AG09319 (cell line): ENCODE data around the gene LCN2.
"Not testable (repeated sequence)": the region's sequence is repeated elsewhere in the genome, so short reads cannot be mapped to it uniquely, and the experiment has no call there.

Source experiments
- DNase-seq: peaks from one replicate; pipeline ENCODE4 v3.0.0-alpha.2; 2010; ENCODE audit warnings: low read depth; ENCODE audit errors: extremely low read depth
- TF ChIP-seq, protein P1 (sequence below): IDR thresholded peaks from 2 replicates; pipeline ENCODE4 v1.5.1; 2011; ENCODE audit warnings: low read depth, mild to moderate bottlenecking, inconsistent platforms, low read length, moderate library complexity

The LCN2 gene

DNA sequence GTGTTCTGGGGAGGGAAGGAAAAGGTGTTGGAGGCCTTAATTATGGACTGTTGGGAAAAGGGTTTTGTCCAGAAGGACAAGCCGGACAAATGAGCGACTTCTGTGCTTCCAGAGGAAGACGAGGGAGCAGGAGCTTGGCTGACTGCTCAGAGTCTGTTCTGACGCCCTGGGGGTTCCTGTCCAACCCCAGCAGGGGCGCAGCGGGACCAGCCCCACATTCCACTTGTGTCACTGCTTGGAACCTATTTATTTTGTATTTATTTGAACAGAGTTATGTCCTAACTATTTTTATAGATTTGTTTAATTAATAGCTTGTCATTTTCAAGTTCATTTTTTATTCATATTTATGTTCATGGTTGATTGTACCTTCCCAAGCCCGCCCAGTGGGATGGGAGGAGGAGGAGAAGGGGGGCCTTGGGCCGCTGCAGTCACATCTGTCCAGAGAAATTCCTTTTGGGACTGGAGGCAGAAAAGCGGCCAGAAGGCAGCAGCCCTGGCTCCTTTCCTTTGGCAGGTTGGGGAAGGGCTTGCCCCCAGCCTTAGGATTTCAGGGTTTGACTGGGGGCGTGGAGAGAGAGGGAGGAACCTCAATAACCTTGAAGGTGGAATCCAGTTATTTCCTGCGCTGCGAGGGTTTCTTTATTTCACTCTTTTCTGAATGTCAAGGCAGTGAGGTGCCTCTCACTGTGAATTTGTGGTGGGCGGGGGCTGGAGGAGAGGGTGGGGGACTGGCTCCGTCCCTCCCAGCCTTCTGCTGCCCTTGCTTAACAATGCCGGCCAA lies 40.8 kb upstream of the LCN2 start:
- TF ChIP-seq, protein P1, sequence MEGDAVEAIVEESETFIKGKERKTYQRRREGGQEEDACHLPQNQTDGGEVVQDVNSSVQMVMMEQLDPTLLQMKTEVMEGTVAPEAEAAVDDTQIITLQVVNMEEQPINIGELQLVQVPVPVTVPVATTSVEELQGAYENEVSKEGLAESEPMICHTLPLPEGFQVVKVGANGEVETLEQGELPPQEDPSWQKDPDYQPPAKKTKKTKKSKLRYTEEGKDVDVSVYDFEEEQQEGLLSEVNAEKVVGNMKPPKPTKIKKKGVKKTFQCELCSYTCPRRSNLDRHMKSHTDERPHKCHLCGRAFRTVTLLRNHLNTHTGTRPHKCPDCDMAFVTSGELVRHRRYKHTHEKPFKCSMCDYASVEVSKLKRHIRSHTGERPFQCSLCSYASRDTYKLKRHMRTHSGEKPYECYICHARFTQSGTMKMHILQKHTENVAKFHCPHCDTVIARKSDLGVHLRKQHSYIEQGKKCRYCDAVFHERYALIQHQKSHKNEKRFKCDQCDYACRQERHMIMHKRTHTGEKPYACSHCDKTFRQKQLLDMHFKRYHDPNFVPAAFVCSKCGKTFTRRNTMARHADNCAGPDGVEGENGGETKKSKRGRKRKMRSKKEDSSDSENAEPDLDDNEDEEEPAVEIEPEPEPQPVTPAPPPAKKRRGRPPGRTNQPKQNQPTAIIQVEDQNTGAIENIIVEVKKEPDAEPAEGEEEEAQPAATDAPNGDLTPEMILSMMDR, result no peak
- DNase-seq, result no peak

DNA sequence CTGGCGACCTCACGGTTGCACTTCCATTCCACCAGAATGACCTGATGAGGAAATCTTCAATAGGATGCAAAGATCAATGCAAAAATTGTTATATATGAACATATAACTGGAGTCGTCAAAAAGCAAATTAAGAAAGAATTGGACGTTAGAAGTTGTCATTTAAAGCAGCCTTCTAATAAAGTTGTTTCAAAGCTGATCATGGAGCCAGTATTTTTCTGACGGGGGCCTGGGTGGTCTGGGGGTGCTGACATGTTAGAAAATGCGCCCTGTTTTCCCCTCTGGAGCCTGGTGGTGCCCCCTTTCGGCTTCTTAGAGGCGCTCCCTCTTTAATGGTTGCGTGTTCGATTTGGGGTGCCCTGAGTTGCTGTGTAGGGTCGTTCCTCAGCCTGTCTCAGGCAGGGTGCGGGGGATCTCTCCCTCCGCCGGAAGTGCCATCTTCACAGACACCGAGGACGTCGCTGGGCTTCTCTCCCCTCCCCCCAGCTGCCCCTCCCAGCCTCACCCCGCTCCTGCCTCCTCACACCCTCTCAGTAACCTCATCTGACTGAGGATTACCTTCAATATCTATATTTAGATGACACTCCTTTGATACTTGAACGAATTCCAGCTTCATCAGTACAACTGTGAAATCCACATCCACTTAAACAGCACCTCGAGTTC lies 40.1 kb upstream of the LCN2 start:
- DNase-seq, result no peak
- TF ChIP-seq, protein P1, result no peak

DNA sequence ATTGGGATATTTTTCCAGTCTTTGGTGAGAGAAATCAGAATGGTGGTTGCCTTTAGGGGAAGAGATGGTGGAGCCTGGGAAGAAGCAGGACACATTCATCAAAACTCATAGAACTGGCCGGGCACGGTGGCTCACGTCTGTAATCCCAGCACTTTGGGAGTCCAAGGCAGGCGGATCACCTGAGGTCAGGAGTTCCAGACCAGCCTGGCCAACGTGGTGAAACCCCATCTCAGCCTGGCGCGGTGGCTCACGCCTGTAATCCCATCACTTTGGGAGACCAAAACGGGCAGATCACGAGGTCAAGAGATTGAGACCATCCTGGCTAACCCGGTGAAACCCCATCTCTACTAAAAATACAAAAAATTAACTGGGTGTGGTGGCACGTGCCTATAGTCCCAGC lies 37.5 kb upstream of the LCN2 start:
- DNase-seq, result not testable (repeated sequence)

DNA sequence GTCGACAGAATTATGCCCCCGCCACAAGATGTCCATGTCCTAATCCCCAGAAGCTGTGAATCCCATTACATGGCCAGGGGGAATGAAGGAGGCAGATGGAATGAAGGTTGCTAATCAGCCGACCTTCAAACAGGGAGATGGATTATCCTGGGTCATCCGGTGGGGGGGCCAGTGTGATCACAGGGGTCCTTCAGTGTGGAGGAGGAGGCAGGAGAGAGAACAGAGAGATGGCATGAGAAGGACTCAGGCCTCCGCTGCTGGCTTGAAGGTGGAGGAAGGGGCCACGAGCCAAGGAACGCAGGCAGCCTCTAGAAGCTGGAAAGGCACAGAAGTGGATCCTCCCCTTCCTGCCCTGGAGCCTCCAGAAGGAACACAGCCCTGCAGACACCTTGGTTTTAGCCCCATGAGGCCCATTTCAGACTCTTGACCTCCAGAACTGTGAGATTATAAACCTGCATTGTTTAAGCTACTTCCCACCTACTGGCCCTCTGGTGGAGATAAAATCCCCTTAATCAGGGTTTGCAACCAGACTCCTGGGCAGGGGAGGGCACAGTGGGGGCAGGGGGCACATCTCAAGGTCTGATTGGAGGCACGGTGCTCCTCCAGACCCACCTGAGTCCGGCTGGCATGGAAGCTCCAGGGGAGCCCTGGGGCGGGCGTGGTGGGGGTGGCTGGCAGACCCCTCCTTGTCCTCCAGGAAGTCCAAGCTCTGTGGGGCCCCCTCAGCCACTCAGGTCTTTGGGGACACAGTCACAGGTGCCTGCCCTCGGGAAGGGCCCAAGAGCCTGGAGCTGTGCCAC lies 35.5 kb upstream of the LCN2 start:
- TF ChIP-seq, protein P1, result no peak
- no peak for DNase-seq

DNA sequence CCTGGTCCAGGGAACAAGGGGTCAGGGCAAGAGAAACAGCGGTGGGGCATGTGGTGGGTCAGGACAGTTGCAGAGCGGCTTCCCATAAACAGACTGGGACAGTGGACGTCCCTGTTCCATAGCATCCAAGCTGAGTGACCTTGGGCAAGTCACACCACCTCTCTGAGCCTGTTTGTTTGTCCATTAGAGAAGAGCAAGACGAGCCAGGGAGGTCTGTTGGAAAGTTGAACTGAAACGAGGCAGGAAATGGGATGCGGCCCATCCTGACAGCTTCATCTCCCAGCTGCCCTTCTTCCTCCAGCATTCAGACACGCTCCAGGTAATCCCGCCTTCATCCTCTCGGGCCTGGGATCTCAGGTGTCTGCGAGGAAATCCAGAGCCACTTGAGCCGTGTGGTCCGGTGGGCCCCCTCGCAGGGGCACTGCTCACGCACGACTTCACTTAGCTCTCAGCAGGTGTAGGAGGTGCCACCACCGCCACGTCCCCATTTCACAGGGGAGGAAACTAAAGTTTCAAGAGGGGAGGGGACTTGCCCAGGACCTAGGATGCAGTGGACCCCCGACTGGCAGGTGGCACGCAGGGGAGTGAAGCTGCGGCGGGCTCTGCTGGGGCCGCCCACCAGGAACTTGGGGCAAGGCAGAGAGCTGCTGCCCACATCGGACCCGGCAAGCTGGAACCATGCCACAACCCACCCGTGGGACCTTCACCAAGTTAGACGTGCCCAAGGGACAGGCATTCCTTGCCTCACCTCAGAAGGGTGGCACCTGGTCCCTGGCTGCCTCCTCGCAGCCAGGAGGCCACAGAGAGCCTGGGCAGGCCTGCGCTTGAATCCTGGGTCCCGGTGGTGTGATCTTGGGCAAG lies 34.7 kb upstream of the LCN2 start:
- TF ChIP-seq, protein P1, result no peak
- DNase-seq, result no peak

DNA sequence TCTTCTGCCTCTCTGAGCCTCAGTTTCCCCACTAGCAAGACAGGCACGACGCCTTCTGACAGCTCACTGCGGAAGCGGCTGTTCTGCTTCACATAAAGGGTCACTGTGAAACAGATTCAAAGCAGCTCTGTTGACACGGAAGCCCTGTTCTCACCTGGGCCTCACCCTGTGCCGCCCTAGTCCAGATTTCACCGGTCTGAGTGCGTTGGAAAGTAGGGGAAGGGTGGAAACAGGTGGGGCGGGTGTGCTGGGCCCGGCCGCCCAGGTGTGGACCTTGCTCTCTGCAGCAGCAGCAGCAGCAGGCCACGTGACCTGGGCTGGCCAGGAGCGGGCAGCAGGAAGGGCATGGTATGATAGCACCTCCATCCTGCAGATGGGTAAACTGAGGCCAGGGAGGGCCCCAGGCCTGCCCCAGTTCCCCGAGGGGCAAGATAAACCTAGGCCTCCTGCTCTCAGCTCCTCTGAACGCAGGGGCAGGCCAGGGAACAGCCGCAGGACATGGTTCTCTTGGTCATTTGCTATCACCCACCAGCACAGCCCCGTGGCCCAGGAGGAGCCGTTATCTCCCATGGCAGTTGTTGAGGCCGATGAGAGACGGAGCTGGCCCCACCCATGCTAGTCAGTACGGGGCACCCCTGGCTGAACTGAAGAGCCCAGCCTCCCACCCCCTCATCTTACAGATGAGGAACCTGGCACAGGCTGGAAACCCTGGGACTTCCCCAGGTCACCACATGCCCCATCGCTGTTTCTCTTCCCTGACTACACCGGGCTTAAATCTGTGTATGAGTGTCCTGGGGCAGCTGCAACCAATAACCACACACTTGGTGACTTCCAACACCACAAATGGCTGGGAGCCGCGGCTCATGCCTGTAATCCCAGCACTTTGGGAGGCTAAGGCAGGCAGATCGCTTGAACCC lies 33.8 kb upstream of the LCN2 start:
- TF ChIP-seq, protein P1, result no peak
- no peak for DNase-seq
